Lung (tissue), 12 donors: ENCODE measurements around the gene KLHL26. TPM values are rescaled to one million over a fixed set of nuclear protein-coding genes. Genes with fewer than 3 reads are reported as not detected.

ENCODE experiments used
- ATAC-seq: fragments of 200-7000 bp; cut with Tn5 transposase; one replicate; pipeline ENCODE4 v1.9.1; 2020; ENCODE audit warnings: moderate number of reproducible peaks; ENCODE audit not compliant: insufficient read depth, low FRiP score
- DNase-seq, 3 donors: peaks; one replicate each; pipeline ENCODE4 v3.0.0-alpha.2; 2013 to 2017
- H3K27ac ChIP-seq, 2 donors: one replicate each; pipeline ENCODE4 v1.5.1; 2013; ENCODE audit warnings: mild to moderate bottlenecking in 2 of 2, moderate library complexity in 2 of 2, control low read depth in 1 of 2, inconsistent platforms in 1 of 2, low read depth in 1 of 2, low read length in 1 of 2
- H3K27me3 ChIP-seq, 3 donors: one replicate each; pipeline ENCODE4 v1.5.1; 2013; ENCODE audit warnings: low read length in 2 of 3; ENCODE audit not compliant: control insufficient read depth in 3 of 3, insufficient read depth in 3 of 3
- H3K36me3 ChIP-seq, 4 donors: one replicate each; pipeline ENCODE4 v1.5.1; 2013; ENCODE audit warnings: low read length in 4 of 4, mild to moderate bottlenecking in 1 of 4, moderate library complexity in 1 of 4; ENCODE audit not compliant: control insufficient read depth in 4 of 4, insufficient read depth in 4 of 4
- H3K4me1 ChIP-seq, 5 donors: one replicate each; pipeline ENCODE4 v1.5.1; 2013; ENCODE audit warnings: low read length in 5 of 5, mild to moderate bottlenecking in 2 of 5, moderate library complexity in 1 of 5; ENCODE audit not compliant: control insufficient read depth in 5 of 5, insufficient read depth in 5 of 5
- H3K4me3 ChIP-seq: one replicate; pipeline ENCODE4 v1.5.1; 2013; ENCODE audit warnings: mild to moderate bottlenecking, control low read depth, moderate library complexity
- H3K9ac ChIP-seq, 2 donors: one replicate each; pipeline ENCODE4 v1.5.1; 2013; ENCODE audit warnings: low read length in 2 of 2, control low read depth in 1 of 2; ENCODE audit not compliant: insufficient read depth in 1 of 2
- H3K9me3 ChIP-seq, 4 donors: one replicate each; pipeline ENCODE4 v1.5.1; 2013; ENCODE audit warnings: low read length in 3 of 4, mild to moderate bottlenecking in 1 of 4, moderate library complexity in 1 of 4; ENCODE audit not compliant: control insufficient read depth in 4 of 4, insufficient read depth in 3 of 4
- CTCF ChIP-seq: IDR thresholded peaks from 2 replicates; pipeline ENCODE4 v1.5.1; 2012; ENCODE audit warnings: mild to moderate bottlenecking; ENCODE audit errors: control extremely low read depth, extremely low read depth
- WGBS, 2 donors: extraction: QIAGEN DNeasy Blood & Tissue Kit; methylation state at CpG; one replicate each; pipeline ENCODE4 v1.1.7; 2013; 5-methylcytosine and 5-hydroxymethylcytosine counted together
- polyA plus RNA-seq, 2 donors: library from polyadenylated mRNA; stranded (reverse); fragments of 200-250 nt; gene quantifications; one replicate each; pipeline ENCODE4 v1.2.1, GENCODE V29; 2013
- total RNA-seq, 2 donors: library from RNA; depleted of rRNA in 1 of 2; stranded (reverse); fragments of >200 nt in 1 of 2; gene quantifications; one replicate each; pipeline ENCODE4 v1.2.1, GENCODE V29; 2014 to 2021
- donor health status: control.
- donor health status: control.
- donor health status: Bipolar disorder and iron deficiency.
- donor health status: healthy.
- donor health status: DM: yes; HTN: yes; CAD: no.

KLHL26 gene
- total and polyA plus RNA-seq, 4 donors, result 4.1 to 18.0 (median 8.4) TPM

- no peak for ATAC-seq
- peaks cover 0 to 43% (median 35%) of the 10 kb centered on the region in 3 donors for H3K27me3 ChIP-seq
Observed at GRCh38 chr19:18604820-18605159, 32.0 kb upstream of the KLHL26 start.

GRCh38 chr19:18605196-18605545 is 31.7 kb upstream of the KLHL26 start:
- Histone ChIP-seq H3K27me3 (peaks cover 0 to 46% (median 36%) of the 10 kb centered on the region in 3 donors), H3K36me3 (no peaks in the 10 kb centered on the region), H3K27ac (no peak overlapping the region), H3K4me3 (no peak overlapping the region), H3K4me1 (peaks cover 0 to 17% (median 0%) of the 10 kb centered on the region in 5 donors), H3K9me3 (peaks cover 0 to 4% (median 0%) of the 10 kb centered on the region in 4 donors), H3K9ac (no peak overlapping the region)
- no peak for DNase-seq
- ATAC-seq, result no peak
- 9 to 24% methylated on average over 17 of the region's 17 CpGs for WGBS, 2 donors
- no peak for TF ChIP-seq CTCF

More at GRCh38 chr19:18604820-18605159, 32.0 kb upstream of the KLHL26 start:
- no peak overlapping the region for H3K4me3 ChIP-seq
- no peak overlapping the region for H3K27ac ChIP-seq
- no peaks in the 10 kb centered on the region for H3K36me3 ChIP-seq
- WGBS, 2 donors, result 19 to 36% methylated on average over 10 of the region's 10 CpGs
- no peak overlapping the region for H3K9ac ChIP-seq
- H3K4me1 ChIP-seq, result peaks cover 0 to 17% (median 0%) of the 10 kb centered on the region in 5 donors
- DNase-seq, result no peak
- H3K9me3 ChIP-seq, result peaks cover 0 to 4% (median 0%) of the 10 kb centered on the region in 4 donors
- no peak for TF ChIP-seq CTCF

- no peak overlapping the region for H3K9ac ChIP-seq
- no peak overlapping the region for H3K27ac ChIP-seq
- ATAC-seq (no peak), DNase-seq (peak in 1 of 3 donors; percentile 16)
- H3K4me3 ChIP-seq, result no peak overlapping the region
- H3K4me1 ChIP-seq, result peaks cover 0 to 17% (median 2%) of the 10 kb centered on the region in 5 donors
- 3 to 4% methylated on average over 63 to 65 of the region's 65 CpGs for WGBS, 2 donors
- no peaks in the 10 kb centered on the region for H3K36me3 ChIP-seq
- H3K9me3 ChIP-seq, result peaks cover 0 to 4% (median 0%) of the 10 kb centered on the region in 4 donors
- TF ChIP-seq CTCF, result no peak
- peaks cover 0 to 47% (median 39%) of the 10 kb centered on the region in 3 donors for H3K27me3 ChIP-seq
Observed at GRCh38 chr19:18605546-18606280, 31.1 kb upstream of the KLHL26 start.
